B cell (primary cell): ENCODE data around the gene KEL. TPM values are rescaled to one million over a fixed set of nuclear protein-coding genes. Genes with fewer than 3 reads are reported as not detected.
"Not testable (repeated sequence)": the region's sequence is repeated elsewhere in the genome, so short reads cannot be mapped to it uniquely, and the experiment has no call there.

Source experiments
- ATAC-seq: fragments of 200-7000 bp; cut with Tn5 transposase; one replicate; pipeline ENCODE4 v1.10.0; 2021; ENCODE audit warnings: low read depth, mild to moderate bottlenecking, moderate number of reproducible peaks, moderate library complexity
- CTCF ChIA-PET: fragments of 350-600 bp; sonication (Branson Sonifier 250); formaldehyde crosslinking; loops from one replicate; lab custom pipeline; 2021; ENCODE audit warnings: antibody characterized with exemption, inconsistent platforms; lab: Charles Lee
- POLR2A ChIA-PET: fragments of 350-600 bp; sonication (Branson Sonifier 250); formaldehyde crosslinking; loops from one replicate; lab custom pipeline; 2021; ENCODE audit warnings: antibody characterized with exemption; lab: Charles Lee
- DNase-seq: peaks from one replicate; pipeline ENCODE4 v3.0.0; 2013
- H2AFZ ChIP-seq: 2 replicates; pipeline ENCODE4 v1.6.1; 2012; ENCODE audit warnings: mild to moderate bottlenecking, low read depth, low read length; ENCODE audit not compliant: insufficient read depth, poor library complexity, severe bottlenecking
- H3K27ac ChIP-seq, 2 donors: 1 replicate in 1 of 2; 2 replicates in 1 of 2; pipeline ENCODE4 v1.5.1; 2012 to 2013; ENCODE audit warnings: low read length in 2 of 2, mild to moderate bottlenecking in 2 of 2, moderate library complexity in 1 of 2
- H3K27me3 ChIP-seq, 4 experiments: fragments of 200-600 bp in 1 of 4; sonication (generic) in 1 of 4; replicated peaks in 1 of 4; 1 replicate in 2 of 4; 2 replicates in 2 of 4; pipeline versions ENCODE4 v1.6.1 to v1.7.0; 2013 to 2016; ENCODE audit warnings: low read length in 3 of 4, mild to moderate bottlenecking in 2 of 4, mixed read lengths in 1 of 4, moderate library complexity in 1 of 4; ENCODE audit not compliant: insufficient read depth in 4 of 4, control insufficient read depth in 3 of 4; ENCODE audit errors: control extremely low read depth in 1 of 4
- H3K36me3 ChIP-seq, 2 experiments: replicated peaks in 1 of 2; 1 replicate in 1 of 2; 2 replicates in 1 of 2; pipeline versions ENCODE4 v1.6.1 to v1.7.1; 2013; ENCODE audit warnings: low read length in 1 of 2; ENCODE audit not compliant: insufficient read depth in 2 of 2, control insufficient read depth in 1 of 2; ENCODE audit errors: control extremely low read depth in 1 of 2, extremely low read depth in 1 of 2
- H3K4me1 ChIP-seq, 2 donors: fragments of 200-600 bp in 1 of 2; sonication (generic) in 1 of 2; 1 replicate in 1 of 2; 2 replicates in 1 of 2; pipeline versions ENCODE4 v1.5.1 to v1.6.1; 2013 to 2017; ENCODE audit warnings: low read length in 2 of 2; ENCODE audit not compliant: control insufficient read depth in 2 of 2, insufficient read depth in 2 of 2
- H3K4me2 ChIP-seq: replicated peaks from 2 replicates; pipeline ENCODE3; 2012; ENCODE audit warnings: mild to moderate bottlenecking, low read depth, low read length; ENCODE audit not compliant: poor library complexity, severe bottlenecking
- H3K4me3 ChIP-seq, 5 experiments: fragments of 200-600 bp in 1 of 5; sonication (generic) in 1 of 5; 1 replicate in 3 of 5; 2 replicates in 2 of 5; pipeline versions ENCODE4 v1.5.1 to v1.7.0; 2011 to 2016; ENCODE audit warnings: low read length in 4 of 5, mild to moderate bottlenecking in 4 of 5, low read depth in 2 of 5, control low read depth in 1 of 5, moderate library complexity in 1 of 5; ENCODE audit not compliant: insufficient read depth in 1 of 5; ENCODE audit errors: control extremely low read depth in 1 of 5, extremely low read depth in 1 of 5
- H3K79me2 ChIP-seq: fragments of 200-600 bp; sonication (generic); one replicate; pipeline ENCODE4 v1.6.0; 2016; ENCODE audit warnings: low read length; ENCODE audit not compliant: control insufficient read depth, insufficient read depth
- H3K9ac ChIP-seq: fragments of 200-600 bp; sonication (generic); 2 replicates; pipeline ENCODE4 v1.6.1; 2017; ENCODE audit warnings: mild to moderate bottlenecking, low read length, moderate library complexity
- H3K9me3 ChIP-seq, 3 donors: one replicate each; pipeline versions ENCODE4 v1.6.1 to v1.7.1; 2013; ENCODE audit warnings: low read length in 2 of 3; ENCODE audit not compliant: control insufficient read depth in 2 of 3, insufficient read depth in 1 of 3; ENCODE audit errors: control extremely low read depth in 1 of 3
- H4K20me1 ChIP-seq: 2 replicates; pipeline ENCODE4 v1.6.0; 2012; ENCODE audit warnings: mild to moderate bottlenecking, low read length; ENCODE audit not compliant: insufficient read depth, control insufficient read depth, poor library complexity, severe bottlenecking
- H3K27ac Mint-ChIP-seq: one replicate; pipeline ENCODE4 v1.8.0; 2021; ENCODE audit warnings: mixed read lengths
- H3K27me3 Mint-ChIP-seq: one replicate; pipeline ENCODE4 v1.8.0; 2021; ENCODE audit warnings: mixed read lengths
- H3K4me1 Mint-ChIP-seq: one replicate; pipeline ENCODE4 v1.8.0; 2021; ENCODE audit warnings: mixed read lengths
- H3K4me3 Mint-ChIP-seq: one replicate; pipeline ENCODE4 v1.8.0; 2021; ENCODE audit warnings: mixed read lengths
- H3K9me3 Mint-ChIP-seq: one replicate; pipeline ENCODE4 v1.8.0; 2022; ENCODE audit warnings: mixed read lengths; ENCODE audit not compliant: insufficient read depth
- EZH2 ChIP-seq: IDR thresholded peaks from 2 replicates; pipeline ENCODE4 v1.6.1; 2012; ENCODE audit warnings: borderline replicate concordance, low read depth, mild to moderate bottlenecking, moderate library complexity, low read length; ENCODE audit not compliant: insufficient read depth, poor library complexity, severe bottlenecking
- WGBS: methylation state at CpG from one replicate; pipeline ENCODE4 v1.1.5; 2013; ENCODE audit warnings: missing lambda C conversion rate; ENCODE audit not compliant: insufficient coverage; 5-methylcytosine and 5-hydroxymethylcytosine counted together
- intact Hi-C: fragments of 100-400 bp; cut with micrococcal nuclease; formaldehyde crosslinking; loops from one replicate; pipeline ENCODE4 v1.10.0; 2022
- polyA plus RNA-seq: library from polyadenylated mRNA; depleted of rRNA; stranded (reverse); fragments of >200 nt; gene quantifications from 2 replicates; pipeline ENCODE4 v1.2.3, GENCODE V29; 2012
- total RNA-seq, 2 donors: library from RNA; stranded (reverse); fragments of 120-200 nt in 1 of 2; gene quantifications; 1 replicate in 1 of 2; 2 replicates in 1 of 2; pipeline versions ENCODE4 v1.2.3 to v1.2.4, GENCODE V29; 2013 to 2022
- TF ChIP-seq, protein P1 (sequence below): fragments of 200-600 bp; IDR thresholded peaks from one replicate; pipeline ENCODE4 v1.8.0; 2022; ENCODE audit warnings: antibody characterized with exemption, mild to moderate bottlenecking

Gene KEL
- total and polyA plus RNA-seq, 2 donors (not counting 1 experiment from before 2014, with no cell fraction given): 0.27 to 0.71 TPM

DNA sequence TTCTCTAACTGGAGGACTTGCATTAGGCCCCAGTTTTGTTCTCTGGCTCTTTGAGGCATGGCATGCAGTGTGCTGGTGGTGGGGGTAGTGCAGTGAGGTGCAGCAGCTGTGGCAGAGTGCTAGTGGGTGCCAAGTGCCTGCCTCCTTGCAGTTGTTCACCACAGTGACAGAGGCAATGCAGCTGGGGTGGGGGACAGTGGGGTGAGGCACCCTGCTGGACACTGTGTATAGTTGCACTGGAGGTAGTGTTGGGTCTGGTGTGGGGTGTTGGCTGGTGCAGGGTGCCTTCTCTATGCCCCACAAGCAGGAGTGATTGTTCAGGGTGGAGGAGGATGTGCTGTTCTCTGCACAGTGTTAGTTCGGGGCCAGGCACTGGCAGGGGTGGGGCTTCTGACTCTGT lies 21.7 kb upstream of the KEL start:
- no peak for DNase-seq
- H3K9me3 Mint-ChIP-seq: peaks cover 4% of the 10 kb centered on the region
- Histone ChIP-seq H3K9me3 (peaks cover 0 to 11% (median 0%) of the 10 kb centered on the region in 3 donors), H2AFZ (no peak overlapping the region), H3K27ac (no peak overlapping the region), H3K27me3 (peaks cover 0 to 5% (median 1%) of the 10 kb centered on the region in 4 experiments), H3K79me2 (no peaks in the 10 kb centered on the region), H3K36me3 (no peaks in the 10 kb centered on the region), H3K4me2 (no peak overlapping the region), H3K4me1 (no peaks in the 10 kb centered on the region), H3K9ac (no peak overlapping the region), H4K20me1 (no peaks in the 10 kb centered on the region), H3K4me3 (no peak overlapping the region)
- no peak overlapping the region for H3K4me3 Mint-ChIP-seq
- no peak for ATAC-seq
- ChIA-PET CTCF (no interaction called here), POLR2A (no interaction called here)
- WGBS: no CpG with 5 or more reads among the region's 1 CpG
- H3K27ac Mint-ChIP-seq: no peak overlapping the region
- peaks cover 21% of the 10 kb centered on the region for H3K27me3 Mint-ChIP-seq
- no peak for TF ChIP-seq EZH2
- TF ChIP-seq, protein P1, sequence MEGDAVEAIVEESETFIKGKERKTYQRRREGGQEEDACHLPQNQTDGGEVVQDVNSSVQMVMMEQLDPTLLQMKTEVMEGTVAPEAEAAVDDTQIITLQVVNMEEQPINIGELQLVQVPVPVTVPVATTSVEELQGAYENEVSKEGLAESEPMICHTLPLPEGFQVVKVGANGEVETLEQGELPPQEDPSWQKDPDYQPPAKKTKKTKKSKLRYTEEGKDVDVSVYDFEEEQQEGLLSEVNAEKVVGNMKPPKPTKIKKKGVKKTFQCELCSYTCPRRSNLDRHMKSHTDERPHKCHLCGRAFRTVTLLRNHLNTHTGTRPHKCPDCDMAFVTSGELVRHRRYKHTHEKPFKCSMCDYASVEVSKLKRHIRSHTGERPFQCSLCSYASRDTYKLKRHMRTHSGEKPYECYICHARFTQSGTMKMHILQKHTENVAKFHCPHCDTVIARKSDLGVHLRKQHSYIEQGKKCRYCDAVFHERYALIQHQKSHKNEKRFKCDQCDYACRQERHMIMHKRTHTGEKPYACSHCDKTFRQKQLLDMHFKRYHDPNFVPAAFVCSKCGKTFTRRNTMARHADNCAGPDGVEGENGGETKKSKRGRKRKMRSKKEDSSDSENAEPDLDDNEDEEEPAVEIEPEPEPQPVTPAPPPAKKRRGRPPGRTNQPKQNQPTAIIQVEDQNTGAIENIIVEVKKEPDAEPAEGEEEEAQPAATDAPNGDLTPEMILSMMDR: no peak
- no peaks in the 10 kb centered on the region for H3K4me1 Mint-ChIP-seq
- intact Hi-C loops: no loop called here

DNA sequence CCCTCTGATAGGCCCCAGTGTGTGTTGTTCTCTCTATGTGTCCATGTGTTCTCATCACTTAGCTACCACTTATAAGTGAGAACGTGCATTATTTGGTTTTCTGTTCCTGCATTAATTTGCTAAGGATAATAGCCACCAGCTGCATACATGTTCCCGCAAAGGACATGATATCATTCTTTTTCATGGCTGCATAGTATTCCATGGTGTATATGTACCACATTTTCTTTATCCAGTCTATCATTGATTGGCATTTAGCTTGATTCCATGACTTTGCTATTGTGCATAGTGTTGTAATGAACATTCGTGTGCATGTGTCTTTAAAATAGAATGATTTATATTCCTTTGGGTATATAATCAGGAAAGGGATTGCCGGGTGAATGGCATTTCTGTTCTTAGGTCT lies 16.2 kb upstream of the KEL start:
- CTCF ChIA-PET: interaction anchor here (0.7 kb wide), 1 partner anchor 105 kb away, joined by 3 read pairs; no protein-coding TSS in a partner anchor
- H3K27ac Mint-ChIP-seq, H3K79me2 ChIP-seq, H3K4me3 ChIP-seq, H4K20me1 ChIP-seq, H3K9me3 ChIP-seq, H3K4me3 Mint-ChIP-seq, ATAC-seq, H3K9ac ChIP-seq, H3K9me3 Mint-ChIP-seq, POLR2A ChIA-PET, H3K36me3 ChIP-seq, H3K4me1 ChIP-seq, H3K4me1 Mint-ChIP-seq, H2AFZ ChIP-seq, H3K27ac ChIP-seq, H3K27me3 ChIP-seq, H3K4me2 ChIP-seq, intact Hi-C loops, DNase-seq: not testable (repeated sequence)
- H3K27me3 Mint-ChIP-seq: peaks cover 26% of the 10 kb centered on the region
- WGBS: 100% methylated on average over 1 of the region's 4 CpGs
